HEK293 (cell line): ENCODE measurements around the gene TSSK6.

ENCODE experiments used
- EGR2 ChIP-seq: fragments of 450-650 bp; formaldehyde crosslinking; IDR thresholded peaks from 2 replicates; pipeline ENCODE4 v1.5.1; 2016; ENCODE audit warnings: low read depth, missing biosample characterization, missing genetic modification characterization
- GLIS1 ChIP-seq: fragments of 450-650 bp; formaldehyde crosslinking; IDR thresholded peaks from 2 replicates; pipeline ENCODE4 v1.5.1; 2016; ENCODE audit warnings: missing biosample characterization, missing genetic modification characterization
- KLF8 ChIP-seq: fragments of 450-650 bp; formaldehyde crosslinking; IDR thresholded peaks from 2 replicates; pipeline ENCODE4 v1.5.1; 2016; ENCODE audit warnings: missing biosample characterization, missing genetic modification characterization
- PBX3 ChIP-seq: sonication (generic); formaldehyde crosslinking; IDR thresholded peaks from 2 replicates; pipeline ENCODE4 v1.8.1; 2022; ENCODE audit warnings: mild to moderate bottlenecking, moderate library complexity, missing genetic modification reagents
- PRDM6 ChIP-seq: fragments of 450-650 bp; formaldehyde crosslinking; IDR thresholded peaks from 2 replicates; pipeline ENCODE4 v1.5.1; 2017; ENCODE audit warnings: missing biosample characterization, missing genetic modification characterization
- ZBTB1 ChIP-seq: fragments of 450-650 bp; formaldehyde crosslinking; IDR thresholded peaks from 2 replicates; pipeline ENCODE4 v1.5.1; 2016; ENCODE audit warnings: missing biosample characterization, missing genetic modification characterization
- ZBTB10 ChIP-seq: fragments of 450-650 bp; formaldehyde crosslinking; IDR thresholded peaks from 2 replicates; pipeline ENCODE4 v1.5.1; 2016; ENCODE audit warnings: missing biosample characterization, missing genetic modification characterization
- ZBTB20 ChIP-seq: fragments of 450-650 bp; formaldehyde crosslinking; IDR thresholded peaks from 2 replicates; pipeline ENCODE4 v1.5.1; 2016; ENCODE audit warnings: missing biosample characterization, missing genetic modification characterization
- ZBTB21 ChIP-seq: fragments of 450-650 bp; formaldehyde crosslinking; IDR thresholded peaks from 2 replicates; pipeline ENCODE4 v1.5.1; 2017; ENCODE audit warnings: missing biosample characterization, missing genetic modification characterization
- ZBTB7A ChIP-seq: fragments of 450-650 bp; formaldehyde crosslinking; IDR thresholded peaks from 2 replicates; pipeline ENCODE4 v1.5.1; 2016; ENCODE audit warnings: low read depth, missing biosample characterization, missing genetic modification characterization
- ZNF18 ChIP-seq: fragments of 450-650 bp; formaldehyde crosslinking; IDR thresholded peaks from 2 replicates; pipeline ENCODE4 v1.5.1; 2016; ENCODE audit warnings: missing biosample characterization, missing genetic modification characterization
- ZNF202 ChIP-seq: fragments of 450-650 bp; formaldehyde crosslinking; IDR thresholded peaks from 2 replicates; pipeline ENCODE4 v1.5.1; 2016; ENCODE audit warnings: missing biosample characterization, missing genetic modification characterization, borderline replicate concordance
- ZNF311 ChIP-seq: fragments of 450-650 bp; formaldehyde crosslinking; IDR thresholded peaks from 2 replicates; pipeline ENCODE4 v1.5.1; 2017; ENCODE audit warnings: missing biosample characterization, missing genetic modification characterization, borderline replicate concordance
- ZNF324 ChIP-seq: fragments of 450-650 bp; formaldehyde crosslinking; IDR thresholded peaks from 2 replicates; pipeline ENCODE4 v1.5.1; 2016; ENCODE audit warnings: missing biosample characterization, missing genetic modification characterization
- ZNF354C ChIP-seq: fragments of 450-650 bp; formaldehyde crosslinking; IDR thresholded peaks from 2 replicates; pipeline ENCODE4 v1.5.1; 2016; ENCODE audit warnings: missing biosample characterization, missing genetic modification characterization, low read depth, borderline replicate concordance
- ZNF362 ChIP-seq: fragments of 450-650 bp; formaldehyde crosslinking; IDR thresholded peaks from 2 replicates; pipeline ENCODE4 v1.5.1; 2016; ENCODE audit warnings: missing biosample characterization, missing genetic modification characterization
- ZNF366 ChIP-seq: fragments of 450-650 bp; formaldehyde crosslinking; conservative IDR thresholded peaks from 2 replicates; pipeline ENCODE4 v1.5.1; 2016; ENCODE audit warnings: missing biosample characterization, missing genetic modification characterization
- ZNF398 ChIP-seq: fragments of 450-650 bp; formaldehyde crosslinking; IDR thresholded peaks from 2 replicates; pipeline ENCODE4 v1.5.1; 2017; ENCODE audit warnings: missing biosample characterization, missing genetic modification characterization
- ZNF416 ChIP-seq: fragments of 450-650 bp; formaldehyde crosslinking; IDR thresholded peaks from 2 replicates; pipeline ENCODE4 v1.5.1; 2016; ENCODE audit warnings: missing biosample characterization, missing genetic modification characterization
- ZNF433 ChIP-seq: fragments of 450-650 bp; formaldehyde crosslinking; IDR thresholded peaks from 2 replicates; pipeline ENCODE4 v1.5.1; 2016; ENCODE audit warnings: missing biosample characterization, missing genetic modification characterization, low read depth
- ZNF501 ChIP-seq: fragments of 450-650 bp; formaldehyde crosslinking; IDR thresholded peaks from 2 replicates; pipeline ENCODE4 v1.5.1; 2016; ENCODE audit warnings: missing biosample characterization, missing genetic modification characterization
- ZNF521 ChIP-seq: fragments of 450-650 bp; formaldehyde crosslinking; IDR thresholded peaks from 2 replicates; pipeline ENCODE4 v1.5.1; 2017; ENCODE audit warnings: missing biosample characterization, mild to moderate bottlenecking, missing genetic modification characterization
- ZNF530 ChIP-seq: fragments of 450-650 bp; formaldehyde crosslinking; IDR thresholded peaks from 2 replicates; pipeline ENCODE4 v1.5.1; 2016; ENCODE audit warnings: low read depth, missing biosample characterization, missing genetic modification characterization
- ZNF645 ChIP-seq: fragments of 450-650 bp; formaldehyde crosslinking; IDR thresholded peaks from 2 replicates; pipeline ENCODE4; 2016; ENCODE audit warnings: missing biosample characterization, missing genetic modification characterization
- ZNF791 ChIP-seq: fragments of 450-650 bp; formaldehyde crosslinking; IDR thresholded peaks from 2 replicates; pipeline ENCODE4 v1.5.1; 2016; ENCODE audit warnings: missing biosample characterization, missing genetic modification characterization
- ZNF837 ChIP-seq: fragments of 450-650 bp; formaldehyde crosslinking; IDR thresholded peaks from 2 replicates; pipeline ENCODE4 v1.5.1; 2016; ENCODE audit warnings: missing biosample characterization, missing genetic modification characterization
- ZNF843 ChIP-seq: fragments of 450-650 bp; formaldehyde crosslinking; IDR thresholded peaks from 2 replicates; pipeline ENCODE4 v1.5.1; 2016; ENCODE audit warnings: missing biosample characterization, missing genetic modification characterization
- ZSCAN30 ChIP-seq: fragments of 450-650 bp; IDR thresholded peaks from 2 replicates; pipeline ENCODE4 v1.5.1; 2018; ENCODE audit warnings: missing biosample characterization, mild to moderate bottlenecking, missing genetic modification characterization, moderate library complexity

Gene TSSK6

DNA sequence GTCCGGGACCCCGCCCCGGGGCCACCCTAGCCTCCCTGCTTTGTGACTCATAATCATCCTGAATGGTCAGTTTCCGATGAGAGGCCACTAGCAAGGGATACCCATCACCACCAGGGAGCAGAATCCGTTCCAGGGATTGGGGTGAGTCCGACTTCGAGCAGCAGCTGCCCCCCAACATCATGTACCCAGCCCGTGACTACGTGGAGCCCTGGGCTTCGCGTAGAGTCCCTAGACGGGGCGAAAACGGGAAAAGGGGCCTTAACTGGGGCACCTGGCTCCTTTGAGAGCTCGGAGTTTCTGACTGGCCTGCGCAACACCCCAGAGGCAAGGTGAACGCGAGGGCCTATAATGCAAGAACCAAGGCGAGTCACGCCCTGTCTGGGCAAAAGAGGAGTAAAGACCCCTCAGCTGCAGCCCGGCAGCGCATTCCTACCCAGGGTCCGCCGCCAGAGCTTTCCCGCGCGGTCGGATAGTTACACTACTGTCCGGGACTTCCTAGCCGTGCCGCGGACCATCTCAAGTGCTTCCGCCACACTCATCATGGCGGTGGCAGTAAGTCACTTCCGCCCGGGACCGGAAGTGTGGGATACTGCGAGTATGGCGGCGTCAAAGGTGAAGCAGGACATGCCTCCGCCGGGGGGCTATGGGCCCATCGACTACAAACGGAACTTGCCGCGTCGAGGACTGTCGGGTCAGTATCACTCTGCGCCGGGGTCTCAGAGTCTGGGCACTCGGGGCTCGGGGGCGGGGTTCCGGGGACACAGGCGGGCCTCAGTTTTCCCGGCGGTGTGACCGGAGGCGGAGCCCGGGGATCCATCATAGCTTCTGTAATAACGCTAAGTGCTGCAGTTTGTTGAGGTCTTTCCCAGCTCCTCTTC is 533 bp upstream of the TSSK6 start, which contains the start of gene NDUFA13 (continued):
- no peak for TF ChIP-seq ZNF202 (tag by site-specific recombination)
- TF ChIP-seq ZNF366 (tag by site-specific recombination), result no peak
- TF ChIP-seq ZNF311 (tag by site-specific recombination), result no peak
- no peak for TF ChIP-seq ZNF791 (tag by site-specific recombination)
- peak; percentile 66; the same call in 1 of the 2 replicates for TF ChIP-seq ZNF501 (tag by site-specific recombination)
- no peak for TF ChIP-seq ZNF18 (tag by site-specific recombination)
- TF ChIP-seq ZNF354C, result no peak
- no peak for TF ChIP-seq ZNF362 (tag by site-specific recombination)
- TF ChIP-seq ZNF398, result no peak
- TF ChIP-seq ZNF645 (tag by site-specific recombination), result no peak
- TF ChIP-seq ZNF843 (tag by site-specific recombination), result peak; percentile 20; the same call in 1 of the 2 replicates
- TF ChIP-seq ZSCAN30, result no peak; the same call in 1 of the 2 replicates
- no peak for TF ChIP-seq ZBTB21 (tag by site-specific recombination)
- TF ChIP-seq PRDM6 (tag by site-specific recombination), result no peak
- no peak for TF ChIP-seq ZNF521
- TF ChIP-seq ZBTB10 (tag by site-specific recombination), result no peak
- TF ChIP-seq ZNF324 (tag by site-specific recombination), result peak; percentile 55; the same call in 1 of the 2 replicates
- no peak for TF ChIP-seq ZBTB7A (tag by site-specific recombination)
- no peak for TF ChIP-seq ZNF837 (tag by site-specific recombination)
- peak; percentile 41; the same call in 1 of the 2 replicates for TF ChIP-seq PBX3
- no peak for TF ChIP-seq EGR2 (tag by site-specific recombination)
- peak; percentile 57; the same call in 1 of the 2 replicates for TF ChIP-seq KLF8 (tag by site-specific recombination)
- no peak for TF ChIP-seq ZBTB1 (tag by site-specific recombination)
- TF ChIP-seq ZBTB20 (tag by site-specific recombination), result peak; percentile 71
- TF ChIP-seq ZNF416 (tag by site-specific recombination), result no peak
- TF ChIP-seq ZNF433 (tag by site-specific recombination), result no peak
- TF ChIP-seq ZNF530 (tag by site-specific recombination), result no peak
- no peak for TF ChIP-seq GLIS1
